CD1c-positive myeloid dendritic cell (primary cell): ENCODE results near the gene GMDS.
"Not testable (repeated sequence)": the region's sequence is repeated elsewhere in the genome, so short reads cannot be mapped to it uniquely, and the experiment has no call there.

ENCODE experiments used
- DNase-seq: peaks from one replicate; pipeline ENCODE4 v3.0.0-alpha.2; 2016; ENCODE audit errors: extremely low spot score

GMDS gene

GRCh38 chr6:1709234-1709641, 536.2 kb downstream of the GMDS start:
- peak; percentile 78 for DNase-seq

DNA sequence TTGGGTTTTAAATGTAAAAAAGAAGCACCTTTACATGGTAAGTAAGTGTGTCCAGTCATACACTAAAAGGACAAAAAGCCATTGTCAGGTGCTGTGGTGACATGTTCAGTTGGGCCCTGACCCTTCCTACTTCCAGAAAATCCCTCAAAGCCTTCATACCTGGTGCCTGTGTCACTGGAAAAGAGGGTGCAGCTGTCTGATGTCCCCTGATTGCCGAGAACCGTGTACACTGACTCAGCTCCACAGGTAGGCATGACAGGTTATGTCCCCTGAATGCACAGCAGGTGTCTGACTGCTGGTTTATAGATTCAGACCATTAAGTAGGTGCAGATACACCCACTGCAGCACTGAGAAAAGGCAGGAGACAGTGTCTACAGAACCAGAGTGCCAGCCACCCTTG, 536.6 kb downstream of the GMDS start:
- DNase-seq: no peak

DNA sequence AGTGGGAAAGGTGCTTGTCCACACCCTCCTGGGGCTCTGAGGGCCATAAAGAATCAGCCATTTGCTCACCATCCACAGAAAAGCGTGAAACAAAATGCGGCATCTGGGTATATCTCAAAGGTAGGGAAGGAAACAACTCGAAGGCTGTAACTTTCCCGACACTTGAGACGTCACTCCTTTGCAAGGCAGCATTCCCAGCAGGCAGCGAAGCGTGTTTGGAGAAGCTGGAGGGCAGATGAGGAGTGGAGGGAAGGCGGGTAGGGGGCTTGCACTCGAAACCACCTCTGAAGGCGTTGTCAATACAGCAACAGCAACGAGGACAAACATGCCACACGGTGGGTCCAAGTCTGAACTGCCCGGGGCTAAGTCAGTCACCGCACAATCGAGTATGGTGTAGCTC, 537.3 kb downstream of the GMDS start:
- DNase-seq: no peak

- DNase-seq: no peak
Observed at GRCh38 chr6:1705630-1706029, 539.8 kb downstream of the GMDS start.

- DNase-seq: no peak
Observed at GRCh38 chr6:1705183-1705582, 540.2 kb downstream of the GMDS start.

DNA sequence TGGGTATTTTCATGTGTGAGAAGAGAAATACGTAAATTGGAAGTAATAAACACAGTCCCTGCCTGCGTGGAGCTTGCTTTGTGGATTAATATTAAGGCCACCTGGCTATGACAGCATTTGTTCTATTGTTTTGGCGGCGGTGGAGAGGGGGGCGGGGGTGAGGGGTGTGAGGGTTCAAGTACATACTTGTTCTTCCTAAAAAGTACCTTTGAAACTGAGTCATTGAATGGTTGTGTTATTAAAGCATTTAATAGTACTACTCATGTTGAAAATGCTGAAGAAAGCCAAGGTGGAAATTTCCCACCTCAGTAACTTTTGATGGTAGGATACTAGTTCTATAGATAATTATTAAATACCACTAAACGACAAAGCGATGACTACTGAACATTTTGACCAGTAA, 540.7 kb downstream of the GMDS start:
- DNase-seq: no peak

DNA sequence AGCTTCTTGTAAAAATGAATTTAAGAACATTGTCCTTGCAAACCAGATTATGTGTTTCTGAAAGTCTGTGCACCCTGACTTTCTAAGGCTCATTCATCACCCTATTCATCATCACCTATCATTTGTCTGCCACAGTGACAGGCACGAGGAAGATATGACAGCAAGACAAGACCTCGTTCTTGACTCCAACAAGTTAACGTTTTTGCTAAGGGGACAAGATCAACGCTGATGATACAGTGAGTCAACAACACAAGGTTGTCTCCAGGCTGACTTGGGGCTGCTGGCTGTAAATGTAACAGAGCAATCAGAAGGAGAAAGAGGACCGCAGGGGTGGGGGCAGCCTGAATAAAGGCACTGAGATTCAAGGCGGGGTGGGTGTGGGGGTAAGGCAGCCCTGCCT, 541.5 kb downstream of the GMDS start:
- DNase-seq: no peak

GRCh38 chr6:1703091-1703855, 542.1 kb downstream of the GMDS start:
- no peak for DNase-seq

GRCh38 chr6:1702580-1703051, 542.8 kb downstream of the GMDS start:
- no peak for DNase-seq

DNA sequence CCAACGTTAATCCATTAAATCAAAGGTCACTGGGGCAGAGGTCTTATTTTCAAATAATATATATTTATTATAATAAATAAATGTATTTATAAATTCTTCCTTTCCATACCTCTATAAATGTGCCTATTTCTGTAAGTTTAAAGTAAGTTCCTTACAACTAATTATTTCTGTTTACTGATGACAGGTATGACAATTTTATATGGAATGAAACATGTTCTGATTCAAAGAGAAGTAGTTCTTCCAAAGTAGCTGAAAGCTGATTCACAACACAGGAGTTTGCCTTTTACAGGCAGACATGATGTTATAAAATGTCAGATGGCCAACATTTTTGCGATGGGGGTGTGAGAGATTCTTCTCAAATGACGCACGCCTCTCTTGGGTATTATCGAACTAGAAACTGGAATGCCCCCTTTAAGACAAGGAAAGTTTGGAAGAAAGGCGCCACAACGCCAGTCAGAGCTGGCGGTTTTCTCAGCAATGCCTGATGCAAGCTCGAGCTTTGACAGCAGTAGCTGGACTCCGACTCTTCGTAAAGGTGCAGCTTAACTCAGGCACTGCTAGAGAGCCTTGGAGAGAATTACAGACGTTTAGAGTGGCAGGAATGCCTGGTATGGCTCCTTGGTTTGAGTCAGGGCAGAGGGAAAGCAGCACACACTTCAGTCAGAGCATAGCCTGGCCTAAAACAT, 543.6 kb downstream of the GMDS start:
- DNase-seq: no peak

GRCh38 chr6:1700278-1700967, 545.0 kb downstream of the GMDS start:
- DNase-seq: no peak

- no peak for DNase-seq
Observed at GRCh38 chr6:1698527-1698926, 546.9 kb downstream of the GMDS start.

DNA sequence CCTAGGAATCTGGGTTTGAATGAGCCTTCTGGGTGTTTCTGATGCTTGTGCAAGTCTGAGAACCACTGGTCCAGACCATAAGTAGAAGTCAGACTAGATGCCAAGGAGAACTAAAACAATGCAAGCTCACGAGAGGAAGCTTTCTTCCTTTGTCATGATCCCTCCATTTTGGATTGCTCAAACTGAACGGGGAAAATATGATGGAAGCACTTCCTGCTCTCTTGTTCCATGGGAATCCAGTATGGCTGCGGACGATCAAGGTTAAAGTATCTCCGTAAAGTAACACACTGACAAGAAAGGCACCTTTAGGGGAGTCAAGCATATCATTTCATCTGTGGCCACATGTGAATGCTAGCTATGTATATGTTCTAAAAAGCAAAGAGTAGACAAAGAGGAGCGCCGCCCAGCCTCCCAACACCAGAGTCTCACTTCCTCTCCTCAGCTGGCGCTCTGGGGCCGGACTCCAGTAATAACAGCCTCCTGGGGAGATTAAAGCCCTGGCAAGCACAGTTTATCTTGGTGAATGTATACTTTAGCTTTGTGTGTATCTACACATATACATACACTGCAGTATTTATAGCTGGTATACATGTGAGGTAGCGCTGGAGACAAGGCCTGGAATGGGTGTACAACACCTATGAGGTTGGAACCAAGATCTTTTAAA, 547.6 kb downstream of the GMDS start:
- no peak for DNase-seq

- DNase-seq: no peak
Observed at GRCh38 chr6:1696463-1696850, 548.9 kb downstream of the GMDS start.

DNA sequence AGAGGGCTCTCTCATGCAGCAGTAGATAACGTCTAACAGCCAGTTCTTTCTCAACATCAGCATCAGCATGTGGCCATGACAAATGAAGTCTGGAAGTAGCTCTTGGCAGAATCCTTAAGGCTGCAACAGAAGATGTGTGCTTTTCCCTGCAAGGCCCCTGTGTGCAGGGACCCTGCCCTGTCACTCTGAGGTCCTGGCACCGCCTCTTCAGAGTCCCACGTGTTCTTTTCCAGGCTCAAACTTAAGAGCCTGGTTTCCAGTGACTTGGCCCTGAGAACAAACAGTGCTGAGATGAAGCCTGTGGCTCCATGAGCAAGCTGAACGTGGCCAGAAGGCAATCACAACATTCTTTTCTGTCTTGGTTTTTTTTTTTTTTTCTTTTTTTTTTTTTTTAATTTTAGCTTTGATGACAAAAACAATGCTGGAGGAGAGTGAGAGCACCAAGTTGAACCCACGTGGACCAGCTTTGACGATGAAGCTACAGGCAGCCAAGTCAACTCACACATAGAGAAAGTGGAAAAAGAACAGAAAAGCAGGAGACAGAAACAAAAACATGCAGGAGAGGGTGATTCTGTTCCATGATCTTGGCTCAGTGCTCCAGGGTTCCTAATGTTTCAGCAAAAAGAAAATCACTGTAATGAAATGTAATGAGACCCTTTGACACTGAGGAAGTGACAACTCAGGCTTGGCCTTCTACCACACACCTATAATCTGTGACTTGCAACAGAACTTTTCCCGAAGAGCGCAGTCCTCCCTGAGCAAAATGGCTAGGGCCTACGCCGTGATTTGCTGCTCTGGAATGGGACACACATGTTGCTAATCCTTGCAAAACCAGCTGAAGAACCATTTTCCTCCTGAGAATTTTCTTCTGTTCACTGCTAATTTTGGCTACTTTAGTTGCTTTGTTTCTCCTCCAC, 549.6 kb downstream of the GMDS start:
- DNase-seq: no peak

DNA sequence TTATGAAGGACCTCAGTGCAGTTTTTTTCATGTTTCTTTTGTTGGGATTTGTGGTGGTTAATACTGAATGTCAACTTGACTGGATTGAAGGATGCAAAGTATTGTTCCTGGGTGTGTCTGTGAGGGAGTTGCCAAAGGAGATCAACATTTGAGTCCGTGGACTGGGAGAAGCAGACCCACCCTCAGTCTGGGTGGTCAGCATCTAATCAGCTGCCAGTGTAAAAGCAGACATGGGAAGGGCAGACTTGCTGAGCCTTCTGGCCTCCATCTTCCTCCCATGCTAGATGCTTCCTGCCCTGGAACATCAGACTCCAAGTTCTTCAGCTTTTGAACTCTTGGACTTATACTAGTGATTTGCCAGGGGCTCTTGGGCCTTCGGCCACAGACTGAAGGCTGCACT, 553.6 kb downstream of the GMDS start:
- DNase-seq: not testable (repeated sequence)

GRCh38 chr6:1690656-1691055, 554.7 kb downstream of the GMDS start:
- DNase-seq: not testable (repeated sequence)

GRCh38 chr6:1689141-1689540, 556.3 kb downstream of the GMDS start:
- no peak for DNase-seq

- no peak for DNase-seq
Observed at GRCh38 chr6:1688396-1688795, 557.0 kb downstream of the GMDS start.

- DNase-seq: no peak
Observed at GRCh38 chr6:1687402-1687801, 558.0 kb downstream of the GMDS start.
